Ovary (tissue), 3 donors: ENCODE results near the gene PLD6.

ENCODE experiments used
- EP300 ChIP-seq: sonication (generic); formaldehyde crosslinking; IDR thresholded peaks from one replicate; pipeline ENCODE4 v1.6.1; 2017; ENCODE audit warnings: antibody characterized with exemption
- POLR2A ChIP-seq: fragments of 450-650 bp; IDR thresholded peaks from one replicate; pipeline ENCODE4 v1.6.1; 2017; ENCODE audit warnings: antibody characterized with exemption, mild to moderate bottlenecking, moderate library complexity
- TF ChIP-seq, protein P1 (sequence below), 3 donors: fragments of 450-650 bp in 2 of 3; fragments of 200-600 bp in 1 of 3; IDR thresholded peaks; one replicate each; pipeline versions ENCODE4 v1.5.1 to v1.8.0; 2016 to 2022; ENCODE audit warnings: antibody characterized with exemption in 3 of 3, mild to moderate bottlenecking in 1 of 3
- donor health status: DM: no; HTN: no; CAD: no.

- TF ChIP-seq, protein P1, sequence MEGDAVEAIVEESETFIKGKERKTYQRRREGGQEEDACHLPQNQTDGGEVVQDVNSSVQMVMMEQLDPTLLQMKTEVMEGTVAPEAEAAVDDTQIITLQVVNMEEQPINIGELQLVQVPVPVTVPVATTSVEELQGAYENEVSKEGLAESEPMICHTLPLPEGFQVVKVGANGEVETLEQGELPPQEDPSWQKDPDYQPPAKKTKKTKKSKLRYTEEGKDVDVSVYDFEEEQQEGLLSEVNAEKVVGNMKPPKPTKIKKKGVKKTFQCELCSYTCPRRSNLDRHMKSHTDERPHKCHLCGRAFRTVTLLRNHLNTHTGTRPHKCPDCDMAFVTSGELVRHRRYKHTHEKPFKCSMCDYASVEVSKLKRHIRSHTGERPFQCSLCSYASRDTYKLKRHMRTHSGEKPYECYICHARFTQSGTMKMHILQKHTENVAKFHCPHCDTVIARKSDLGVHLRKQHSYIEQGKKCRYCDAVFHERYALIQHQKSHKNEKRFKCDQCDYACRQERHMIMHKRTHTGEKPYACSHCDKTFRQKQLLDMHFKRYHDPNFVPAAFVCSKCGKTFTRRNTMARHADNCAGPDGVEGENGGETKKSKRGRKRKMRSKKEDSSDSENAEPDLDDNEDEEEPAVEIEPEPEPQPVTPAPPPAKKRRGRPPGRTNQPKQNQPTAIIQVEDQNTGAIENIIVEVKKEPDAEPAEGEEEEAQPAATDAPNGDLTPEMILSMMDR (IDR thresholded peaks at IDR 0.05): no peak
- no peak for TF ChIP-seq EP300
- no peak for TF ChIP-seq POLR2A
These were observed 49.6 kb downstream of the PLD6 start for GRCh38 chr17:17156511-17156910.
